ENCODE results near the gene RNASEH2B. TPM values are rescaled to one million over a fixed set of nuclear protein-coding genes. Genes with fewer than 3 reads are reported as not detected.
A peak's percentile ranks its signal among the peaks of the same experiment; 100 is the strongest.

The RNASEH2B gene
- total and polyA plus RNA-seq, 2 experiments from 2014 or later: 21.1 to 27.5 TPM

- Histone ChIP-seq H3K4me3 (no peak overlapping the region), H3K27ac (no peak overlapping the region)
Observed at GRCh38 chr13:50993934-50994333, 84.3 kb downstream of the RNASEH2B start.

GRCh38 chr13:50994651-50995050 lies 85.1 kb downstream of the RNASEH2B start:
- no peaks in the 10 kb centered on the region for H3K27me3 ChIP-seq
- TF ChIP-seq CTCF (IDR thresholded peaks at IDR 0.05; ENCODE audit: low read depth, low read length): no peak
- no peaks in the 10 kb centered on the region for H3K9me3 ChIP-seq (ENCODE audit: low read depth)
- H3K27ac ChIP-seq: no peak overlapping the region
- DNase-seq (ENCODE audit: low read depth in 1 of 2, low spot score in 1 of 2): no peak
- H3K4me3 ChIP-seq: no peak overlapping the region
- H3K36me3 ChIP-seq: no peaks in the 10 kb centered on the region
- H3K4me1 ChIP-seq (ENCODE audit: low read depth): peaks cover 9% of the 10 kb centered on the region

More at GRCh38 chr13:50993934-50994333, 84.3 kb downstream of the RNASEH2B start:
- Histone ChIP-seq H3K4me1 (ENCODE audit: low read depth) (peaks cover 7% of the 10 kb centered on the region), H3K36me3 (no peaks in the 10 kb centered on the region), H3K27me3 (no peaks in the 10 kb centered on the region), H3K9me3 (ENCODE audit: low read depth) (no peaks in the 10 kb centered on the region)
- TF ChIP-seq CTCF (IDR thresholded peaks at IDR 0.05; ENCODE audit: low read depth, low read length): no peak
- peak in 1 of 2 donors; percentile 88 for DNase-seq (ENCODE audit: low read depth in 1 of 2, low spot score in 1 of 2)

GRCh38 chr13:50995854-50996253 lies 86.3 kb downstream of the RNASEH2B start:
- Histone ChIP-seq H3K4me1 (ENCODE audit: low read depth) (peaks cover 13% of the 10 kb centered on the region), H3K4me3 (no peak overlapping the region), H3K27ac (no peak overlapping the region), H3K36me3 (no peaks in the 10 kb centered on the region), H3K27me3 (no peaks in the 10 kb centered on the region), H3K9me3 (ENCODE audit: low read depth) (no peaks in the 10 kb centered on the region)
- DNase-seq (ENCODE audit: low read depth in 1 of 2, low spot score in 1 of 2): no peak
- no peak for TF ChIP-seq CTCF (IDR thresholded peaks at IDR 0.05; ENCODE audit: low read depth, low read length)

GRCh38 chr13:50998326-50998725 lies 88.7 kb downstream of the RNASEH2B start:
- Histone ChIP-seq H3K27ac (no peak overlapping the region), H3K9me3 (ENCODE audit: low read depth) (no peaks in the 10 kb centered on the region), H3K36me3 (no peaks in the 10 kb centered on the region), H3K27me3 (no peaks in the 10 kb centered on the region), H3K4me1 (ENCODE audit: low read depth) (peaks cover 16% of the 10 kb centered on the region), H3K4me3 (no peak overlapping the region)
- no peak for DNase-seq (ENCODE audit: low read depth in 1 of 2, low spot score in 1 of 2)
- TF ChIP-seq CTCF (IDR thresholded peaks at IDR 0.05; ENCODE audit: low read depth, low read length): no peak

GRCh38 chr13:50999641-51000040 lies 90.0 kb downstream of the RNASEH2B start:
- TF ChIP-seq CTCF (IDR thresholded peaks at IDR 0.05; ENCODE audit: low read depth, low read length): no peak
- Histone ChIP-seq H3K4me1 (ENCODE audit: low read depth) (peaks cover 16% of the 10 kb centered on the region), H3K27ac (peak overlapping the region; percentile 34), H3K27me3 (no peaks in the 10 kb centered on the region), H3K36me3 (no peaks in the 10 kb centered on the region), H3K9me3 (ENCODE audit: low read depth) (no peaks in the 10 kb centered on the region), H3K4me3 (no peak overlapping the region)
- DNase-seq (ENCODE audit: low read depth in 1 of 2, low spot score in 1 of 2): no peak

GRCh38 chr13:51000061-51000460 lies 90.5 kb downstream of the RNASEH2B start:
- DNase-seq (ENCODE audit: low read depth in 1 of 2, low spot score in 1 of 2): peak in 1 of 2 donors; percentile 47
- H3K9me3 ChIP-seq (ENCODE audit: low read depth): no peaks in the 10 kb centered on the region
- H3K4me3 ChIP-seq: no peak overlapping the region
- H3K27me3 ChIP-seq: no peaks in the 10 kb centered on the region
- peak overlapping the region; percentile 34 for H3K27ac ChIP-seq
- no peak for TF ChIP-seq CTCF (IDR thresholded peaks at IDR 0.05; ENCODE audit: low read depth, low read length)
- no peaks in the 10 kb centered on the region for H3K36me3 ChIP-seq
- peaks cover 16% of the 10 kb centered on the region for H3K4me1 ChIP-seq (ENCODE audit: low read depth)

All from cardiac muscle cell (in vitro differentiated cells and primary cell).